GM19023 (cell line): Measurements from ENCODE around the gene RPL36A.

Experiments used
- ATAC-seq: cut with Tn5 transposase; IDR thresholded peaks from one replicate; pipeline ENCODE4 v1.9.1; 2021; ENCODE audit warnings: mild to moderate bottlenecking, moderate library complexity; ENCODE audit not compliant: unreplicated experiment

The RPL36A gene

DNA sequence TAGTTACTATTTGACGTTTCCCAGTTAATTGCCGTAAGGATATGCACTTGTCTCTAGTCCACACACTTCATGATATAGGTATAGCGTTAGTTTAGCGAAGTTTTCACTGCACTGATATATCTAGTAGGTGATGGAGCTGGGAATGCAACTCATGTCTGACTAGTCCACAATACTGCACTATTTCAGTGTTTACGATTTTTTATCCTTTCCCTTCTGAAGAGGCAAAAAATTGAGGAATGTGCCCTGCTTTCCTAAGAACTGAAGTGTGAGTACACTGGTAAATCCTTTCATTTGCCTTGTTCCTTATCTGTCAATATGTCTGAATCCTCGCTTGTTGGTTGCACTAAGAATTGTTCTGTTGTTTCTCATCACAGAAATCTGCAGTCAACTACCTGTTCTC lies 1.0 kb downstream of the RPL36A start:
- no peak for ATAC-seq

DNA sequence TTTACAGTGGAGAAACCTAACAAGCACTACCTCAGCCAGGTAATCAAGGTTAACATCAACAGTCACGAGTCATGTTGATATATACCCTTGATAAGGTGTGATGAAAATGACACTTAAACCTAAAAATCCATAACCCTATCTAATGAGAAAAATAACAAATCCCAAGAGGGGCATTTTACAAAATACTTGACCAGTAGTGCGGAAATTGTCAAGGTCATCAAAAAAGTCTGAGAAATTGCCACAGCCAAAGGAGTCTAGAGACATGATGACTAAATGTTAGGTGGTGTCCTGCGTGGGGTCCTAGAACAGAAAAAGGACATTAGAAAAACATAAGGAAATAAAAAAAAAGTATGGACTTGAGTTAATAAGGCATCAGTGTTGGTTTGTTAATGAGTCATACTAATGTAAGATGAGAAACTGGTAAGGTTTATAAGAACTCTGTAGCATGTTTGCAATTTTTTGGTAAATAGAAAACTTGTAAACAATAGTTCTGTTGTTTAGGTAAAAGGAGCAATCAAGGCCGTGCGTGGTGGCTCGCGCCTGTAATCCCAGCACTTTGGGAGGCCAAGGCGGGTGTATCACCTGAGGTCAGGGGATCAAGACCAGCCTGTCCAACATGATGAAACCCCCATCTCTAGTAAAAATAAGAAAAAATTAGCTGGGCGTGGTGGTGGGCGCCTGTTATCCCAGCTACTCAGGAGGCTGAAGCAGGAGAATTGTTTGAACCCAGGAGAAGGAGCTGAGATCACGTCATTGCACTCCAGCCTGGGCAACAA lies 2.9 kb downstream of the RPL36A start:
- ATAC-seq = no peak

DNA sequence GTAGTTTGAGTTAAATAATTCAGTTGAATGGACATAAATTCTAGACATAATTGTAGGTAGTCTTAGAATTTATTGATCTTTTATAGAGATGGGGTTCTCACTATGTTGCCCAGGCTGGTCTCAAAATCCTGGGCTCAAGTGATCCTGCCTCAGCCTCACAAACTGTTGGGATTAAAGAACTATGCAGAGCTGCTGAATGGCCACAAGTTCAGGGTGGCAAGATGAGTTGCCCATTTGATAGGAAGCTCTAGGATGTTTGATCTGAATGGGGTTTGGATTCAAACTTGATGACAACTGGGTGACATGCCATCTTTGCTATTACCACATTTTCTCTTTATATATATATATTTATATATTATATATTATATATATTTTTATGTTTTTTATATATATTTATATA lies 3.6 kb downstream of the RPL36A start:
- ATAC-seq = no peak

DNA sequence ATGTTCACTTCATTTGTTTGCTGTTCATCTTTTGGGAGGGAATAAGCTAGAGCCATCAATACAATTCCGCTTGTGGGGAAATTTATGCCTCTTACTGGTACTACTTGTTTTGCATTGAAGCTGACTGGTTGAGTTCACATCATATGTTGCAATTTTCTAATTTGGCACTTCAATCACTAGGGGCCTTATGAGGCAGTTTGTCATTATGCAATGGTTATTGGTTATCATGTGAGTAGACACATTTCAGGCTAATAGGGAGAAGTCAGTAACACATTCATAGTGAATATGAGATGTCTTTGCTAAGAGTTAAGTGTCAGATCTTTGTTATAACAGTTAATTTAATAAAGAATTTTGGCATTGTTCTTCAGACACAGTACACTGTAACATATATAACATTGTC lies 5.0 kb downstream of the RPL36A start:
- ATAC-seq = no peak

DNA sequence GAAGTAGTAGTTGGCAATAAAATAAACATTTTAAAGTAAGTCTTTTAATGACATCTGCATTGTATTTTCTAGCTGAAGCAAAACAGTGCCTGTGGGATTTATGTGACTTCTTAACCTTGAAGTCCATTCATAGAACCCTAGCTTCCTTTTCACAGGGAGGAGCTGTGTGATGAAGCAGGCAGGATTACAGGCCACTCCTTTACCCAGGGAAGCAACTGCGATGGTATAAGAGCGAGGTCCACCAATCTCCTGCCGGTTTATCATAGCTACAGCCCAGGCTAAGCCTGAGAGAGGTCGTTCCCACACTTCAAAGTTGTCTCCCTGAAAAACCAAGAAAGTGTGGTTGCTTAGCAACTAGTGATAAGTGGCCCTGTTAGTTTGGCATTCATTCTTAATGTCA lies 7.0 kb downstream of the RPL36A start:
- ATAC-seq = no peak

DNA sequence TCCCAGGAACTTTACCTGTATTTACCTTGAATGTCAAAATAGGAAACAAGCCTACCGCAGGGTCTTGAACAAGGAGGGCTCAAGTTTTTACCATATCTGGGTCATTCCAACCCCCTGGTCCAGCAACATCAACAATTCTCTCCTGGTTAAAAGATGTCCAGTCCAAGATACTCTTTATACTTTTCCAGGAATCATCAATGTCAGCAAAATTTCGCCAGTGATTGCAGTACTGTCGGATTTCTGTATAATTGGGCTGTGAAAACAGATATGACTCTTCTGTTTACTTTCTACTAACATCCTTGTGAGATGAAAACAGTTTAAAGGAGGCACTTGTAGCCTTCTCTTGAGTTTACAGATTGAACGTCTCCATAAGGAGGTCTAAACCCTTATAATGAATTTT lies 7.9 kb downstream of the RPL36A start:
- no peak for ATAC-seq

DNA sequence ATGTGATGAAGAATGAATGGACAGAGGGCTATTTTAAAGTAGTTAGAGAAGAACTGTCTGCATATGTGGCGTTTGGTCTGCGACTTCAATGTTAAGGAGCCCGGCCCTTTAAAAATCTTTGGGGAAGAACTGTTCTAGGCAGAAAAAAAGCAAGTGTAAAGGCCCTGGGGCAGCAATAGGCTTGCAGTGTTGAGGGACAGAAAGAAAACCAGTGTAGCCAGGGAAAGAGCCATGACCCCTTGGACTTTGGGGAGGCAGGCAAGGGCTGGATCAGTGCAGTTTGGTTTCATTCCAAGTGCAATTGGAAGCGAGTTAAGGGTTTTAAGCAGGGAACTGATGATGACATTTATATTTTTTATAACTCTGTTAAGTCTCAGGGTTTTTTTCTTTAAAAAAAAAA lies 9.0 kb downstream of the RPL36A start:
- ATAC-seq = no peak

DNA sequence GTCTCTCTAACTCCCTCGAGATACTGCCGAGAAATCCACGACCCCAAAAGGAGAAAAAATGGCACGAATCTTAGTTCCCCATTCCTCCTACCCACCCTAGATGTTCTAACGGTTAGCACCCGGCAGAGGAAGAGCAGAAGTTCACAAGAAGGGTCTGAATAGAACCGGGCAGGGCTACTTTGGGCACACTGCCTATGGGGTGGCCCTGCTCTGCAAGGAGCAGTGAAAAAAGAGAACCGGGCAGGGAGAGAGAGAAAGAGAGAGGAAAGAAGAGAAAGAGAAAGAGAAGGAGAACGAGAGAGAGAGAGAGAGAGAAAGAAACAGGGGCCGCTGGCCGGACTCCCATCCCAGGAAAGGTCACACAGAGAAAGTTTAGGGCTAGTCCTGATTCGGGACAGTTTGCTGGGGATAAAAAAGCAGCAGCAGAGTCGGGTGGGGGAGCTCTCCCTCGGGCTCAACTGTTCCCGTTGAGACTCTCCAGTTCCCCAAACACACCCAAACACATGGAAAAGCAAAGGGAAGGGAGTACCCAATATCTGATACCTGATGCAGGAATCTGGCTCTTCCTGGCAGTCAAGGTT lies 16.4 kb downstream of the RPL36A start:
- no peak for ATAC-seq

DNA sequence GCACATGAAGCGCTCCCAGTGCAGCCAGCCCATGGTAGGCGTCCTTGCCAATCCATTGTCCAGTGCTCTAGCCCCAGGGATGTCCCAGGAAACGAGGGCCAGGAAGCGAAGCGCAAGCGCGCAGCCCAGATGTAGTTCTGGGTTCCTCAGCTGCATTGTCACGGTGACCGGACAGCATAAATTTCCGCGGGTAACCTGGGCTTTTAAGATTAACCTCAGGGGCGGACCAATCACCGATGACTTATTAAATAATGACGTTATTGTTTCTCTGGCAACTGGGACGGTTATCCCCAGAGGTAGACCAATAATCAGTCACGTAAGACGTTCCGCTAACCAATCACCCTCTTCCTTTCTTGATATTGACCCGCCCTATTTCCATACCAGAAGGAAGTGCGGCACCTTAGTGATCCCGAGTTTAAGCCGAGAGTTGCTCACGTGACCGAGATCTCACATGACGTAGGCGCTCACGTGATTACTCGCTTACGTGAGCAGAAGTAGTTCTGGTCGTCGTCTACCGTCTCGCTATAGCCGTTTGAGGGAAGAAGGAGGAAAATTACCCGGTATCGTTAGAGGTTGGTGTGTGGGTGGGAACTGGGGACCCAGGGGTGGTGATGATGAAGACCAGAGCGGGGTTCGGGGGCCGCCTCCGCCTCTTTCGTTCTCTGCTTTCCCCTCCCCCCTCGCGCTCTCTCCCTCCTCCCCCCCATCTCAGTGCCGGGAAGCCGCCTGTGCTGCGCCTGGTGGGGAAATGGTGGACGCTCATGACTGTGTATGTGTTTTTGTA lies 17.1 kb downstream of the RPL36A start, which contains the start of the genes GLA and HNRNPH2:
GLA (minus strand) TSS at position 178 of the 784 bp plus-strand sequence; CDS start at position 156, 22 bp downstream.
HNRNPH2 (plus strand) TSS at position 475 of the 784 bp plus-strand sequence. CDS start 3,767 bp downstream, outside the sequence.
- ATAC-seq = peak; percentile 92

DNA sequence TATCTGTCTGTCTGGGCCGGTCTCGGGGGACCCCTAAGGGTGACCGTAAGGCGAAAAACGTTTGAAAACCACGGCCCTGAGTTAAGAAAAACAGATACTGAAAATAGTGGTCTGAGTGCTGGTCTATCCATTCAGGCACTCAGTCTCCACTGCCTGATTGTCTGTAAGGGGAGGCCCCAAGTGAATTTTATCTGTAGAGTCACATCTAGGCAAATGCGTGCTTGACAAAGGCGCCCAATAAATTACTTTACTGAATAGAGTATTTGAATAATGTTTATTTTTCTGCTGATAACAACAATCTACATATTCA lies 17.7 kb downstream of the RPL36A start:
- ATAC-seq = no peak

DNA sequence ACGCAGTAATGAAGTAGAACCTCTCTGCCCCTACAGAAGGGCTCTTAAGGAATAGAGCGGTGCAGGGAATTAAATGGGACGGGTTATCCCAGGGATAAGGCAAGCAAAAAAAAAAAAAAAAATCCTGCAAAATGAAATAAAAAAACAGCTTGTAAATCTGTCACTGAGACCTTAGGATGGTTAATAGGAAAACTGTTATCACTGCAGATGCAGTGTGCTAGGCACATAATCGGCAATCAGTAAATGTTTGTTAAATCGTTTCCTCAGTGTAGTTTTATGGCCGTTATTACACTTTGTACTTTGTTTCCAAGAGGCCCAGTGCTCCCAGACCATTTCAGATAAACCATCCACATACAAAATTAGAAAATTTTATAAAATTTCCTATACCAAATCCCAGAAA lies 18.2 kb downstream of the RPL36A start:
- no peak for ATAC-seq

DNA sequence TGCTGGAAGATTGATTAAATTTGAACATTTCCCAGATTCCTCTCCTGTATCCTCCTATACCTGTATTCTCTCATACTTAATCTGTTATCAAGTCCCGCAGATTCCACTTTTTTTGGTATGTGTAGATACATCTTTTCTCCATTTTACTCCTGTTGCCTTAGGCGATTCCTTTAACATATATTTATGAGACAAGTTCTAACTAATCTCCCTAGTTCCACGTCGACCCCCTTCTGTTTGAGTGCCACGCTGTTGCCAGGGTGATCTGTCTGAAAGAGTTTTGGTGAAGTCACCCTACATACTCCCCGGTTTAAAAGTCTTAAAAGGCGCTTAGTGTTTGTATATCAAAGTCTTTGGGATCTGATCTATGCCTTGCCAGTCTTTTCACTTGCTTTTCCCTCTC lies 19.6 kb downstream of the RPL36A start:
- no peak for ATAC-seq

DNA sequence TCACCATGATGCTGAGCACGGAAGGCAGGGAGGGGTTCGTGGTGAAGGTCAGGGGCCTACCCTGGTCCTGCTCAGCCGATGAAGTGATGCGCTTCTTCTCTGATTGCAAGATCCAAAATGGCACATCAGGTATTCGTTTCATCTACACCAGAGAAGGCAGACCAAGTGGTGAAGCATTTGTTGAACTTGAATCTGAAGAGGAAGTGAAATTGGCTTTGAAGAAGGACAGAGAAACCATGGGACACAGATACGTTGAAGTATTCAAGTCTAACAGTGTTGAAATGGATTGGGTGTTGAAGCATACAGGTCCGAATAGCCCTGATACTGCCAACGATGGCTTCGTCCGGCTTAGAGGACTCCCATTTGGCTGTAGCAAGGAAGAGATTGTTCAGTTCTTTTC lies 21.2 kb downstream of the RPL36A start:
- no peak for ATAC-seq

DNA sequence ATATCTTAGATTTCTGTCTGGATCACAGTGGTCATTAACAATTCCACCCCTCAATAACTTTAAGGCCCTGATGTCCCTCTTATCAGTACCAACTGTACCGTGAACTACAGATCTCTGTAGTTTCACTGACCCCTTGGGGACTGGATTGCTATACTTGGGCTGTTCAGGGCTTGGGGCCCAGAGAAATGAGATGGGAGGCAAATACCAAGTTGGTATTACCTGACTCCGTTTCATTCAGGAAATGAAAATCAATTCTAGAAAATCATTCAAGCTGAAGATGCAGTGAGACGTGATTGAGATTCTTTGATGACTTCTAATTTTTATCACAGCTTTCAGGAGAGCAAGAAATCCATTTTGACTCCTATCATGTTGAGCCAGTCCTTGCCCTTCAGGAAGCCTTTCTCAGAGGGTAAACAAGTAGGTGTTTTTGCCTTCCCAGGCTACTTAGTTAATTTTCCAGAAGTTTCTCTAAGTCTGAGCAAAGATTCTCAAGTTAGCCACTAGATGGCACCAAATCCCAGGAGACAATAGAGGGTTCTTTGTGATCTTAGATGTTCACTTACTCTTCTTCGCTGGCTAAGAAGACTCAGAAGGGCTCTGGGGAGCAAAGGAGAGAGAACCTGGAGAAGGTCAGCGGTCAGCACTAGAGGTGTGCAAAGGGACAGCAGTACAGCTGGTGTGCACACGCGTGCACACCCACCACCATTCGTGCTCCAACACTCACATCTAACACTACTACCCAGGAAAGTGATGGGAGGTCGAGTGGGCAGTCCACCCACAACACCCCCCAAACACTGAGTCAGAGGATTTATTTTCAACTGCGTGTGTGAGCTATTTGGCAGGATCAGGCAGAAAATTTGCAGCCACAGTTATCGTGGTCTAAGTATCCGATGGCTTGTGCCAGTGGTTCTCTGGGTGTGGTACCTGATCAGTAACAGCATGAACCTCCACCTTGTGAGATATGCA lies 24.7 kb downstream of the RPL36A start:
- peak; percentile 49 for ATAC-seq

DNA sequence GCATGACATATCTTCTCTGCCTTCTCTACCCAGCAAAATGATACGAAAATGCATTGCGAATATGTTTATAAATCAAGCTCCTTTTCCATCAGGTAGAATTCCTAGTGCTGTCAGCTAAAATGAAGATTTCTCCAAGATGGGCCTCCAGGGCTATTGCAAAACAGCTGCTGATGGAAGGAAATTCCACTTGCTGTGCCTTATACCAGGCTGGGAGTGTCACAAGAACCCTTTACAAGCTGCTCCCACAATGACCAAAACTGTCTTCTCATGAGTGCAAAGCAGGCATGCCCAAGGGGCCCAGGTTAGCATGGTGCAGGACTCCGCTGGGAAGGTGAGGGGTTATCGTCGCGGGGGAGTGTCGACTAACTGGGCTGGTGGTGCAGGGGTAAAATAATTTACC lies 25.9 kb downstream of the RPL36A start:
- ATAC-seq = no peak

DNA sequence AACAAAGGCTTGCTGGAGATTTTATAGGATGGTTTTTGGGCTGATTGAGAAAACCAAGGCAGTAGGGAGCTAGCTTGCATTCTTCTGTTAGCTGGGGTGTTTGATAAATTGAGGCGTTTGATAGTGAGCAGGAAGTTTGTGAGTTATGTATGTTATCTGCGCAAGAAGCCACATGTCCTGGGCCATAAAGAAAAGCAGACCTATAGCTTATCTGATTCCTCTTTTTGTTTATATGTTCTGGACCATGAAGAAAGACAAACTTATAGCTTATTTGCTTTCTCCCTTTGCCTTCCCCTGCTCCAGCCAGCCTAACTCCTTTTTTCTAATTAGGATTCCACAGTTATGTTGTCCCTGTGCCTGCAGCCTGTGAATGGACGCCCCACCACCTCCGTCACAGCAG lies 26.4 kb downstream of the RPL36A start:
- ATAC-seq = no peak

DNA sequence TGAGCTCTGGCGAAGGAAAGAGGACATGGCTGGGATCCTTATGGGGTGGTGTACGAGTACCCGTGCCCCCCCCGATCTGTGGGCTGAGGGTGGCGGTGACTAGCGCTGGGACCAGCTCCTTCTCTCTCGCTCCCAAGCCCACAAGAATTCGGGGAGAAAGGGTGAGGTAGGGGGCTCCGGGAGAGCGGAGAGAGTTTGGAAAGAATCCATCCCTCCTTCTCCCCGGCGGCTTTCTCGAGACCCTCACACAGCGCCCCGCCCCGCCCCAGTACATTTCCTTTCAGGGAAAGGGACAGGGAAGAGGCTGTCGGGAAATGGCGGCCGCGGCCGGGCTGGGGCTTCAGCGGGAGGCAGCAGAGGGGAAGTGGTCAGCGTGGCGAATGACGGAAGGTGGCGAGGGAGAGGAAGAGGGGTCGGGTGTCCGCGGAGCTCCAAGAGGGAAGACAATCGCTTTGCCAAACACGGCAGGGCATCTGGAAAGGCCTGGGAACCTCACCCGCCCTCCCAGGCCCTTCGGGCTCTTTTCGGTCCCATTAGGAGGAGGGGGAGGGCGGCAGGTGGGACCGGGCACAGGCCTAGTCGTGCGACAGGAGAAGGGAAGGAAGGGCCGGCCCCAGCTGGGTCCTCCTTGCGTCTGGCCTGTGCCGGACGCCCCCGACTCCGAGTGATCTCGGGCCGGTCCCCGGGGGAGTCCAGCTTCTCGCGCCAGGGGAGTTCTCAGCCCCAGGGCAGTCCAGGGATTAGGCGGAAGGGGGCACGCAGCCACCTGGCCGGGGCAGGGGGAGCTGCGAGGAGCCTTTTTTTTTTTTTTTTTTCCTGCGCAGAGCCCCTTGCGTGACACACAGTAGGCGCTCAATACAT lies 27.4 kb downstream of the RPL36A start:
- ATAC-seq = peak; percentile 47

DNA sequence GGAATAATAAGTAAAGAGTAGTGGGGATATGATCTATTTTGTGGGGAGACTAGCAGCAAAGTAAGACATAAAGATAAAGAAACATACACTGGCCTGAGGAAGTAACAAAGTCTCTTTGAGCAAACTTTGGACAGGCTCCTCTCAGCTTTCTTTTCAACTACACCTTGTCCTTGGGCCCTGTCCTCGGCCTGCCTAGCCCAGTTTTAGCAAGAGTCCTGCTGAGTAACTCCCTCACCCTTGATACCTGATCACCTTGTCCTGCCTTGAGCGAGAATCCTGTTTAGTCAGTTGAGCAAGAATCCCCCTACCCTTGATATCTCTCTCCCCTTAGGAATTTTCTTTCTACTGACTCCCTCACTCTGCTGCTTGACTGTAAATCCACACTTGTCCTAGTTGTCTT lies 28.7 kb downstream of the RPL36A start:
- ATAC-seq = no peak

DNA sequence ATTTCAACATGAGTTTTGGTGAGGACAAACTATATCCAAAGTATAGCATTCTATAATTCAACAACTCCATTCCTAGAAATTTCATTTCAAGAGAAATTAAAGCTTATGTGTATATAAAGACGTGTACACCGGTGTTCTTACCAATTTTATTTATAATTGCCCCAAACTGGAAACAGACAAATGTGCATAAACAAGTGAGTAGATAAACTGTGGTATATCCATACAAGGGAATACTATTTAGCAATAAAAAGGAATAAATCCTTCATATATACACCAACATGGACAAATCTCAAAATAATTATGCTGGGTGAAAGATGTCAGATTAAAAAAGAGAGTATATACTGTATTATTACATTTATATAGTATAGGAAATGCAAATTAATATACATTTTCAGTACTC lies 37.1 kb downstream of the RPL36A start:
- ATAC-seq = no peak

DNA sequence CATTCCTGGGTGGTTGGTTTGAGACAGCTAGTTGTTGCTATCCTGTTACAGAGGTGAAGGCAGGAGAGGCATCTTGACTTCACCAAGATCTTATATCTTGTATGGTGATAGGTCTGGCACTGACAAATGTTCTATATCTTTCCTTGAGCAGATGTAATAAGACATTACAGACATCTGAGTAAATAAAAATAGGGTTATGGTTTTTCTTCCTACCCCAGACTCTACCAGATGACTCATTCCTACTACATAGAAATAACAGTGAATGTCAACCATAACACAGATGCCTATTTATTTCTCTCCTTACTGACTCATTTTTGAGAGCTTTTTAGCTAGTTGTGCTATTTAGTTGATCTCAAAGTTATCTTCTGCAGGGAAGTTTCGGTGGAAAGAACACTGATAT lies 39.1 kb downstream of the RPL36A start:
- ATAC-seq = peak; percentile 57
